HG02763 (cell line): ENCODE data around the gene PLA2G4D.

ENCODE experiments used
- ATAC-seq: cut with Tn5 transposase; IDR thresholded peaks from one replicate; pipeline ENCODE4 v1.9.1; 2021; ENCODE audit warnings: mild to moderate bottlenecking, moderate library complexity; ENCODE audit not compliant: unreplicated experiment

The PLA2G4D gene

GRCh38 chr15:42032376-42033213 is 61.8 kb downstream of the PLA2G4D start:
- no peak for ATAC-seq

GRCh38 chr15:42031198-42031915 is 63.0 kb downstream of the PLA2G4D start:
- no peak for ATAC-seq

GRCh38 chr15:42027521-42027920 is 66.8 kb downstream of the PLA2G4D start:
- ATAC-seq, result no peak

GRCh38 chr15:42024303-42024702 is 70.1 kb downstream of the PLA2G4D start:
- no peak for ATAC-seq

- no peak for ATAC-seq
Measured at GRCh38 chr15:42021593-42021992, 72.8 kb downstream of the PLA2G4D start.

GRCh38 chr15:42020713-42021273 is 73.6 kb downstream of the PLA2G4D start, which contains the start of gene PLA2G4E:
Gene PLA2G4E (minus strand): TSS chr15:42021042. CDS start chr15:42021030, 12 bp downstream.
- no peak for ATAC-seq

- ATAC-seq, result no peak
Measured at GRCh38 chr15:42018306-42019224, 75.8 kb downstream of the PLA2G4D start.
